GM21528 (cell line): ENCODE results near the gene PLIN5.
"Not testable (repeated sequence)": the region's sequence is repeated elsewhere in the genome, so short reads cannot be mapped to it uniquely, and the experiment has no call there.

ENCODE experiments used
- ATAC-seq: cut with Tn5 transposase; IDR thresholded peaks from one replicate; pipeline ENCODE4 v1.9.1; 2021; ENCODE audit warnings: mild to moderate bottlenecking, moderate library complexity; ENCODE audit not compliant: unreplicated experiment, low FRiP score

The PLIN5 gene

GRCh38 chr19:4568886-4569285, 33.9 kb upstream of the PLIN5 start:
- no peak for ATAC-seq

DNA sequence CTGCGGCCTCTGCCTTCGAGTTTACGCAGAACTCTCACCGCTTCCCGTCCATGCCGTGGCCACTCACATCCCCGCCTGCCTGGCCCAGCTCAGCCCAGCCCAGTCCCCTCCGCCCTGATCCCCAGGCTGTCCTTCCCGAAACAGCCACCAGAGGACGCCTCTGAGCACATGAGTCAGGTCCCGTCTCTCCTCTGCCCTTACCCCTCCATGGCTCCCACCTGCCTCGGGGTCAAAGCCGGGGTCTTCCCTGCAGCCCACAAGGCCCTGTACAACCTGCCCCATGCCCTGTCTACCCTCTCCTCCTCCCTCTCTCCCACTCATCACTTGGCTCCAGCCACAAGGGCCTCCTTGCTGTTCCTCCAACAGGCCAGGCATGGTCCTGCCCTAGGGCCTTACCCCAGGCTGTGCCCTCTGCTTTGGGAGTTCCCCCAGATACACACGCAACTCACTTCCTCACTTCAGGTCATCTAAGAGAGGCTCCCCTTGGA, 32.6 kb upstream of the PLIN5 start:
- ATAC-seq, result no peak

GRCh38 chr19:4566402-4567051, 31.5 kb upstream of the PLIN5 start:
- no peak for ATAC-seq

- ATAC-seq, result not testable (repeated sequence)
Measured at GRCh38 chr19:4563562-4563961, 28.5 kb upstream of the PLIN5 start.

DNA sequence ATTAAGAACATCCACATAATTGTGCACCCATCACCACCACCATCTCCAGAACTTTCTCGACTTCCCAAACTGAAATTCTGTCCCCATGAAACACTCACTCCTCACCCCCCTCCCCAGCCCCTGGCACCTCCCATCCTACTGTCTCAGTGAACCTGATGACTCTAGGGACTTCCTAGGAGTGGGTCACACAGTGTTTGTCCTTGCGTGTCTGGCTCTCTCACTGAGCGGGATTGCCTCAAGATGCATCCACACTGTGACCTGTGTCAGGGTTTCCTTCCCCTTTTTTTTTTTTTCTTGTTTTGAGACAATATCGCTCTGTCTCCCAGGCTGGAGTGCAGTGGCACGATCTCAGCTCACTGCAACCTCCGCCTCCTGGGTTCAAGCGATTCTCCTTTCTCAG, 27.1 kb upstream of the PLIN5 start:
- not testable (repeated sequence) for ATAC-seq

GRCh38 chr19:4559569-4559968, 24.5 kb upstream of the PLIN5 start, which contains the start of gene SEMA6B:
Gene SEMA6B, minus strand, starts transcription at chr19:4559684. Its CDS starts 1,227 bp downstream, at chr19:4558457.
- no peak for ATAC-seq

- ATAC-seq, result no peak
Measured at GRCh38 chr19:4557971-4558941, 23.2 kb upstream of the PLIN5 start.

GRCh38 chr19:4557144-4557970, 22.3 kb upstream of the PLIN5 start:
- ATAC-seq, result no peak

DNA sequence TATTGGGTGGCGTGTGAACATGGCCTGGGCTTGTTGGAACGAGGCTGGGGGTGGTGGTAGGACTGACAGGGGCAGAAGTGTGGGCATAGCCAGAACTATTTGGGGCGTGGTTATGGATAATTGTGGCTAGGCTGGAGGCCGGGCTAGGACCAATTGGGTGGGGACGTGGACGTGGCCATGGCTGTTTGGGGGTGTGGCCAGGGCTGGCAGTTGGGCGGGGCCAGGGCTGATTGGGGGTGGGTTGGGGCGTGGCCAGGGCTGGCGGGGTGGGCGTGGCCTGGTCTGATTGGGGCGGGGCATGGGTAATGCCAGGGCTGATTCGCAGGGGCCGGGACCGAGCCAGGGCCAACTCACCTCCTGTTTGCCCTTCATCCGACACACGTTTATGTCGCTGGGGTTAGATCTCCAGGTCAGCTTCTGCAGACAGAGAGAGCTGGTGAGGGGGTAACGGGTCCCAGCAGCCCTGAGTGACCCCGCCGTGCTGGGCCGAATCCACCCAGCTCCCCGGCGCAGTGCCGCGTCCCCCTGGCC, 21.6 kb upstream of the PLIN5 start:
- no peak for ATAC-seq

DNA sequence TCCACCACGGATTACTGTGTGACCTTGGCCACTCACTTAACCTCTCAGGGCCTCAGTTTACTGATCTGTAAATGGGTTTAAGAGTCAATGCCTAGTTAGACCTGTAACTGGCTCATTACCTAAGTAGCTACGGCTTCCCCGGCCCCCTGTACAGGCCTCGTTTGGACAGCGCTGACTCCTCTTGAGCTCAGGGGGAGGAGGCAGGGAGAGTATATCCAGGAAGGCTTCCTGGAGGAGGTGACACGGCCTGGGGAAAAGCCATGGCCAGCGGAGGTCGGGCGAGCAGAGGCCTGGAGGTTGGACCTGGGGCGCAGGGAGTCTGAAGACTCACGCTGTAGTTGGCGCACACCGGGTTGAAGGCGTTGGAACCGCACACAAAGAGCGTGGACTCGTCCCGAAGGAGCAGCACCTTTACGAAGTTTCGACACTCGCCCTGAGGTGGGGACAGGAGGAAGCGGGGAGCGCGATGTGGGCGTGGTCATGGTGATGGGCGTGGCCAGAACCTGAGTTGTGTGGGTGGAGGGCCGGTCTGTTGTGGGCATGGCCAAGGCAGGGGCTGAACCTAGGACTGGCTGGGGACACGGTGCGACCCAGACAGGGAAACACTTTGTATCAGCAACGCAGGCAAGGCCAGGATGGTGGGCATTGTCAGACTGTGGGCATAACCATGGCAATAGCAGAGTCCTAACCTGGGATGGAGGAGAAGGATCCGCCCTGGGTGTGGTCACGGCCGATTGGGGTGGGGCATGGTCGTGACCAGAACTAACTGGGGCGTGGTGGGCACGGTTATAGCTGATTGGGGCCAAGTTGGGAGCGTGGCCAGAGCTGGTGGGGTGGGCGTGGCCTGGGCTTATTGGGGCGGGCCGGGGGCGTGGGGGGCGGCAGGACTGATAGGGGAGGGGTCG, 20.9 kb upstream of the PLIN5 start:
- no peak for ATAC-seq

GRCh38 chr19:4554717-4555116, 19.7 kb upstream of the PLIN5 start:
- ATAC-seq, result no peak

DNA sequence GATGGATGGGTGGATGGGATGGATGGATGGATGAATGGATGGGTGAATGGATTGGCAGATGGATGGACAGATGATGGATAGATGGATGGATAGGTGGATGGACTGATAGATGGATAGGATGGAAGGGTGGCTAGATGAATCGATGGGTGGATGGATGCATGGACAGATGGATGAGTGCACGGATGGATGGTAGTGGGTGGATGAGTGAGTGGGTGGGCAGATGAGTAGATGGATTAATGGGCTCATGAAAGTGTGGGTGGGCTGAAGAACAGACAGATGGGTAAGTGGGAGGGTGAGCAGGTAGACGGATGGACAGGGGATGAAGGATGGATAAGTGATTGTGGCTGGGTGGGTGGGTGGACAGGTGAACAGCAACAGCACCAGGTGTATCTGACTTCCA, 18.8 kb upstream of the PLIN5 start:
- ATAC-seq, result no peak

DNA sequence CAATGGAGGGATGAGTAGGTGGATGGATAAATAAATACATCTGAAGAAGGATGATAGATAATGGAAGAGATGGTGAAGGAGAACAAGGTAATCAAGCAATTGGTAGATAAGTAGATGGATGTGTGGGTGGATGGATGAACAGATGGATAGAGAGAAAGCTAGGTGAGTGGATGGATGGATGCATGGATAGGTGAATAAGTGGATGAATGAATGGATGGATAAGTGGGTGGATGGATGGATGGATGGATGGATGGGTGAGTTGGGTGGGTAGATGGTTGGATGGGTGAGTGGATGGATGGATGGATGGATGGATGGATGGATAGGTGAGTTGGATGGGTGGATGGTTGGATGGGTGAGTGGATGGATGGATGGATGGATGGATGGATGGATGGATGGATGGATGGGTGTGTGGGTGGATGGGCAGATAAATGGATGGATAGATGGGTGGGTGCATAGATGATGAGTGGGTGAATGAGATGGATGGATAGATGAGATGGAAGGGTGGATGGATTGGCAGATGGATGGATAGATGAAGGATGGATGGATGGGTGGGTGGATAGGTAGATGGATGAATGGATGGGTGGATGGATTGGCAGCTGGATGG, 18.2 kb upstream of the PLIN5 start:
- no peak for ATAC-seq

DNA sequence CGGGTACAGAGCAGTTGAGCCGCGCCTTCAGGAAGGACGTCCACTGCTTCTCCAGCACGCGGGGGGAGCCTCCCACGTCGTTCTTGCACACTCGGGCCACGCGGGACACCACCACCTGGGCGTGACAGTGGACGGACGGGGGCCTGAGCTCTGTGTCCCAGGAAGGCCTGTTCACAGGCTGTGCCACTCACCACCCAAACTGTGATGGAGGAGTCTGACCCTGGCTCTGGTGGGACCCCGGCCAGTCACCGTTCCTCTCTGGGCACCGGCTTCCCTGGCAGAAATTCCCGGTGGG, 17.4 kb upstream of the PLIN5 start:
- no peak for ATAC-seq

DNA sequence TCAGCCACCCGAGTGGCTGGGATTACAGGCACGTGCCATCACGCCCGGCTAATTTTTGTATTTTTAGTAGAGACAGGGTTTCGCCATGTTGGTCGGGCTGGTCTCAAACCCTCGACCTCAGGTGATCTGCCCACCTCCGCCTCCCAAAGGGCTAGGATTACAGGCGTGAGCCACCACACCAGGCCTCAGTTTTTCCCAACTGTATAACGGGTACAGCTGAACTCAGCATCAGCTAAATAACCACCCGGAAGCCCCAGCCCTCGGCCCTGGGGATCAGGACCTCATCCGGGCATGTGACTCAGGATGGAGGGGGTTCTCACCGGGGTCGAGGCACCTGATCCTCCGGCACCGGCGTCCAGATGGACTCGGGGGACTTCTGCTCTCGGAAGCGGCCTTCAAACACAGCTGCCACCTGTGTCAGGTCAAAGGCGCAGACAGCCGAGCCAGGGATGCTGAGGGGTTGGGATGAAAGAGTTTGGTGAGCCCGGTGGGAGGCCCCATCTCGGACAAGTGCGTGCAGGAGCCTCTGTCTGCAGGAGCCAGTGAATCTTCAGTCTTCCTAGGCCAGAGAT, 15.5 kb upstream of the PLIN5 start:
- ATAC-seq, result no peak

DNA sequence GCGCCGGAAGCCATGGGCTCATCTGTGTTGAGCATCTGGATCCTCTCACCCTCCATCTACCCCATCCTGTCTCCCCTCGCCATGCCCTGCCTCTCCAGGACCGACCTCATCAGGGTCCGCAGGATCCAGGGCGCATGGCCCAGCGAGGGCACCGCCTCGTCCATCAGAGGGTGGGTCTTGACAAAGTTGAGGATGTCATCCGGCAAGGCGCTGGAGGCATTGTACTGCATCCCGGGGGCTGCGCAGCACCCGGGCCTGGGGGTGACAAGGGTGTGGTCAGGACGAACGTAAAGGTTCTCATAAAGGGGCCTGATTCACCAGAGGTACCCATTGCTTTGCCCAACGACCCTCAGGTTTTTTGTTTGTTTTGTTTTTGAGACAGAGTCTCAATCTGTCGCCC, 15.0 kb upstream of the PLIN5 start:
- no peak for ATAC-seq

- ATAC-seq, result no peak
Measured at GRCh38 chr19:4548238-4548584, 13.2 kb upstream of the PLIN5 start.

- ATAC-seq, result no peak
Measured at GRCh38 chr19:4547303-4548237, 12.5 kb upstream of the PLIN5 start.
